Panc1 (cell line): ENCODE results near the gene TMEFF1. TPM values are rescaled to one million over a fixed set of nuclear protein-coding genes. Genes with fewer than 3 reads are reported as not detected.

Source experiments
- ATAC-seq: fragments of 200-7000 bp; cut with Tn5 transposase; 2 replicates; pipeline ENCODE4 v1.9.1; 2020; ENCODE audit warnings: mild to moderate bottlenecking, moderate library complexity
- BruUV-seq: library from RNA; stranded (reverse); fragments of 400-500 nt; replicated peaks from 2 replicates; lab custom pipeline; 2021; lab: Mats Ljungman, UMichigan
- CTCF ChIA-PET: fragments of 300-600 bp; sonication (Branson Sonifier 250); formaldehyde crosslinking; loops from one replicate; lab custom pipeline; 2022; ENCODE audit warnings: antibody characterized with exemption; lab: Charles Lee
- POLR2A ChIA-PET: fragments of 300-600 bp; sonication (Branson Sonifier 250); formaldehyde crosslinking; loops from one replicate; lab custom pipeline; 2022; ENCODE audit warnings: antibody characterized with exemption; lab: Charles Lee
- DNase-seq: peaks from one replicate; pipeline ENCODE4 v3.0.0-alpha.2; 2010; ENCODE audit warnings: low read depth, low spot score
- H3K27ac ChIP-seq: 2 replicates; pipeline ENCODE4 v1.5.1; 2011; ENCODE audit warnings: mild to moderate bottlenecking, low read length, inconsistent platforms
- H3K27me3 ChIP-seq: fragments of 200-500 bp; sonication (Bioruptor generic); 2 replicates; pipeline ENCODE4 v1.6.0; 2014; ENCODE audit warnings: low read length, inconsistent platforms; ENCODE audit not compliant: control insufficient read depth, insufficient read depth
- H3K36me3 ChIP-seq: fragments of 200-500 bp; sonication (Bioruptor generic); 2 replicates; pipeline ENCODE4 v1.5.1; 2014; ENCODE audit warnings: inconsistent platforms, mild to moderate bottlenecking, low read length, moderate library complexity; ENCODE audit not compliant: control insufficient read depth, insufficient read depth
- H3K4me1 ChIP-seq: 2 replicates; pipeline ENCODE4 v1.5.1; 2011; ENCODE audit warnings: inconsistent platforms, mild to moderate bottlenecking, low read length, moderate library complexity; ENCODE audit not compliant: control insufficient read depth, insufficient read depth
- H3K4me3 ChIP-seq, 2 experiments: 2 replicates each; pipeline ENCODE4 v1.5.1; 2011 to 2012; ENCODE audit warnings: low read depth in 2 of 2, low read length in 2 of 2, mild to moderate bottlenecking in 2 of 2, inconsistent platforms in 1 of 2, moderate library complexity in 1 of 2
- H3K9me3 ChIP-seq: fragments of 200-500 bp; sonication (Bioruptor generic); 2 replicates; pipeline ENCODE4 v1.5.1; 2014; ENCODE audit warnings: low read depth, mild to moderate bottlenecking, inconsistent platforms, low read length, moderate library complexity; ENCODE audit not compliant: control insufficient read depth, insufficient read depth
- CTCF ChIP-seq: fragments of 450-650 bp; IDR thresholded peaks from 2 replicates; pipeline ENCODE4 v1.5.1; 2017; ENCODE audit warnings: mild to moderate bottlenecking
- POLR2AphosphoS5 ChIP-seq: IDR thresholded peaks from 2 replicates; pipeline ENCODE4 v1.6.1; 2012; ENCODE audit warnings: mild to moderate bottlenecking, low read depth, low read length, moderate library complexity
- SIN3A ChIP-seq: IDR thresholded peaks from 2 replicates; pipeline ENCODE4 v1.6.1; 2012; ENCODE audit warnings: low read depth, mild to moderate bottlenecking, low read length, moderate library complexity, borderline replicate concordance; ENCODE audit not compliant: insufficient read depth
- TCF7L2 ChIP-seq: IDR thresholded peaks from 2 replicates; pipeline ENCODE4 v1.6.1; 2011; ENCODE audit warnings: mild to moderate bottlenecking, low read depth, low read length, inconsistent platforms
- in situ Hi-C: cut with HindIII; loops from 2 replicates; pipeline ENCODE4 v1.10.0; 2016; ENCODE audit warnings: low sequenced_read_pairs, low pct_unique_long_range_greater_than_20kb
- intact Hi-C: fragments of 100-400 bp; cut with micrococcal nuclease; formaldehyde crosslinking; loops from one replicate; pipeline ENCODE4 v1.10.0; 2022; ENCODE audit not compliant: unreplicated experiment
- total RNA-seq: library from RNA; stranded (reverse); gene quantifications from one replicate; pipeline ENCODE4 v1.2.1, GENCODE V29; 2021; ENCODE audit not compliant: unreplicated experiment
- TF ChIP-seq, protein P1 (sequence below), 2 experiments: IDR thresholded peaks; 2 replicates each; pipeline ENCODE4 v1.6.1; 2011 to 2012; ENCODE audit warnings: low read depth in 2 of 2, control low read depth in 1 of 2, low read length in 1 of 2, mild to moderate bottlenecking in 1 of 2, moderate library complexity in 1 of 2; ENCODE audit not compliant: insufficient read depth in 1 of 2

TMEFF1 gene
- total RNA-seq, 1 experiment from 2014 or later, result 2.2 TPM

- no peaks in the 10 kb centered on the region for H3K4me1 ChIP-seq
- H3K27me3 ChIP-seq, result no peaks in the 10 kb centered on the region
- H3K4me3 ChIP-seq, result no peak overlapping the region
- H3K36me3 ChIP-seq, result no peaks in the 10 kb centered on the region
- TF ChIP-seq, protein P1, sequence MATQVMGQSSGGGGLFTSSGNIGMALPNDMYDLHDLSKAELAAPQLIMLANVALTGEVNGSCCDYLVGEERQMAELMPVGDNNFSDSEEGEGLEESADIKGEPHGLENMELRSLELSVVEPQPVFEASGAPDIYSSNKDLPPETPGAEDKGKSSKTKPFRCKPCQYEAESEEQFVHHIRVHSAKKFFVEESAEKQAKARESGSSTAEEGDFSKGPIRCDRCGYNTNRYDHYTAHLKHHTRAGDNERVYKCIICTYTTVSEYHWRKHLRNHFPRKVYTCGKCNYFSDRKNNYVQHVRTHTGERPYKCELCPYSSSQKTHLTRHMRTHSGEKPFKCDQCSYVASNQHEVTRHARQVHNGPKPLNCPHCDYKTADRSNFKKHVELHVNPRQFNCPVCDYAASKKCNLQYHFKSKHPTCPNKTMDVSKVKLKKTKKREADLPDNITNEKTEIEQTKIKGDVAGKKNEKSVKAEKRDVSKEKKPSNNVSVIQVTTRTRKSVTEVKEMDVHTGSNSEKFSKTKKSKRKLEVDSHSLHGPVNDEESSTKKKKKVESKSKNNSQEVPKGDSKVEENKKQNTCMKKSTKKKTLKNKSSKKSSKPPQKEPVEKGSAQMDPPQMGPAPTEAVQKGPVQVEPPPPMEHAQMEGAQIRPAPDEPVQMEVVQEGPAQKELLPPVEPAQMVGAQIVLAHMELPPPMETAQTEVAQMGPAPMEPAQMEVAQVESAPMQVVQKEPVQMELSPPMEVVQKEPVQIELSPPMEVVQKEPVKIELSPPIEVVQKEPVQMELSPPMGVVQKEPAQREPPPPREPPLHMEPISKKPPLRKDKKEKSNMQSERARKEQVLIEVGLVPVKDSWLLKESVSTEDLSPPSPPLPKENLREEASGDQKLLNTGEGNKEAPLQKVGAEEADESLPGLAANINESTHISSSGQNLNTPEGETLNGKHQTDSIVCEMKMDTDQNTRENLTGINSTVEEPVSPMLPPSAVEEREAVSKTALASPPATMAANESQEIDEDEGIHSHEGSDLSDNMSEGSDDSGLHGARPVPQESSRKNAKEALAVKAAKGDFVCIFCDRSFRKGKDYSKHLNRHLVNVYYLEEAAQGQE (IDR thresholded peaks at IDR 0.05; ENCODE audit: insufficient read depth in 1 of 2, low read depth in 2 of 2, low read length in 1 of 2), result no peak
- TF ChIP-seq CTCF (no peak), POLR2AphosphoS5 (no peak)
- ChIA-PET CTCF (no interaction called here), POLR2A (no interaction called here)
- H3K9me3 ChIP-seq, result no peaks in the 10 kb centered on the region
- intact Hi-C loops (no loop called here), in situ Hi-C loops (no loop called here)
- BruUV-seq, result no TSS peak
- ATAC-seq (no peak), DNase-seq (no peak)
- H3K27ac ChIP-seq, result no peak overlapping the region
Observed at GRCh38 chr9:100534401-100534800, 61.5 kb downstream of the TMEFF1 start.

GRCh38 chr9:100540327-100540726, 67.4 kb downstream of the TMEFF1 start:
- Histone ChIP-seq H3K4me3 (no peak overlapping the region), H3K9me3 (no peaks in the 10 kb centered on the region), H3K27me3 (no peaks in the 10 kb centered on the region), H3K36me3 (no peaks in the 10 kb centered on the region), H3K27ac (no peak overlapping the region), H3K4me1 (no peaks in the 10 kb centered on the region)
- no TSS peak for BruUV-seq
- TF ChIP-seq POLR2AphosphoS5 (no peak), CTCF (no peak), SIN3A (no peak), TCF7L2 (no peak)
- TF ChIP-seq, protein P1 (IDR thresholded peaks at IDR 0.05; ENCODE audit: insufficient read depth in 1 of 2, low read depth in 2 of 2, low read length in 1 of 2), result no peak
- ChIA-PET POLR2A (no interaction called here), CTCF (no interaction called here)
- intact Hi-C loops (no loop called here), in situ Hi-C loops (no loop called here)
- DNase-seq (no peak), ATAC-seq (no peak)
